Cortex of kidney (tissue), 1 donor: ENCODE measurements around the gene PLEKHG3.

ENCODE experiments used
- DNase-seq: peaks from one replicate; lab custom pipeline; 2025; lab: John Stamatoyannopoulos, UW

Gene PLEKHG3

DNA sequence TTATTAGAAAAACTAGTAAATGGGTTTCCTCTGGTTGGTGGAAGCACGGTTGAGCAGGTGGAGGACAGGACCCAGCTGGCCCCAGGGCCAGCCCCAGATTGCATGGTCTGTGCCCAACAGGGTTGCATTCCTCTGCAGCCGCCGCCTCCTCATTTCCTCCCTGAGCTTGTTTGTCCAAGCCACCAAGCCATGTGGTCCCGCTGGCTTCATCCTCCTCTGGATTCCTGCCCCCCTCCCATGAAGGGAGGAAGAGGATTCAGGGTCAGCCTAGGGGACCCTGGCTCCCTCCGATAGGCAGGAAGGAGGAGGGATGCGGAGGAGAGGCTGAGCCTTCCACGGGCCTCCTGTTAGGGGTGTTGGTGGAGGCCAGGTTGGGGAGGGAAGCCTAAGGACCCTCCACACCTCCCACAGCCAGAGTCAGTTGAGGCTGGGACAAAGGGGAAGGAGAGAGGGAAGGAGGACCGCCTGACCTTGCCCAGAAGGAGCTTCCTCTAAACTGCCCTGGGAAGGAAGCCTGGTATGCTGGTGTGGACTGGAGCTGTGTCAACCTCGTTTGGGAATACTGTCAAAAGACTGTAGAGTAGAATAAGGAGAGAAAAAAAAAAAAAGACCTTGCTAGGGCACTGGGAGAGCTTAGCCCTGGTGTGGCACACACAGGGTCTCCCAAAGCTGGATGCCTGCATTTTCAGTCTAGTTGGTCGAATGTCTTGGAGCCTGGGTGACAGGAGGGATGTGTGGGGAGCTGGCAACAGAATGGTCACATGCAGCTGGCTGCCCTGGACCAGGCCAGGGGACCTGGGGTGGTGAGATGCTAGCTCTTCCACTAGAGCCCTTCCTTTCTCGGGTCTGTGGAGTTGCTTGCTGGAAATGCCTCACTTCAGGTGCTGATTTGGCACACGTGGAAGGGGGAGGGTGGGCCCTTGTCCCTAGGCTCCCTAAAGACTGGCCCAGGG is 42.4 kb downstream of the PLEKHG3 start:
- DNase-seq = no peak

DNA sequence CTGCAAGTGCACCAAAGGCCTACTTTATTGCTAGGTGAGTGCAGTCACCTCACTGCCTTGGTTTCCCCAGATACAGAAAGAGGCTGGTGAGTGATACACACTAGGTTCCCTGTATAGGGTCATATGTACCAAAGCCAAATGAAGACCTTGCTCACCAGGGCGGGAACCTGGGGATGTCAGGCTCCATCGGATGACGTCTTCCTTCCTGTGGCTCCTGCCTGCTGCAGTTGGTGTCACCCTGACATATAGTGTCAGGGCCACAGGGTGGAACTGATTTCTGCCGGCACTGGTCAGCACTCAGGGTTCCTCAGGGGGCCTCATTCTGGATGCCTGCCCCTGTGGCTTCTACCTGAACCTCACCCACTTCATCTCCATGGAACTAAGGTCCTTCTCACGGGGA is 43.1 kb downstream of the PLEKHG3 start:
- DNase-seq = no peak

DNA sequence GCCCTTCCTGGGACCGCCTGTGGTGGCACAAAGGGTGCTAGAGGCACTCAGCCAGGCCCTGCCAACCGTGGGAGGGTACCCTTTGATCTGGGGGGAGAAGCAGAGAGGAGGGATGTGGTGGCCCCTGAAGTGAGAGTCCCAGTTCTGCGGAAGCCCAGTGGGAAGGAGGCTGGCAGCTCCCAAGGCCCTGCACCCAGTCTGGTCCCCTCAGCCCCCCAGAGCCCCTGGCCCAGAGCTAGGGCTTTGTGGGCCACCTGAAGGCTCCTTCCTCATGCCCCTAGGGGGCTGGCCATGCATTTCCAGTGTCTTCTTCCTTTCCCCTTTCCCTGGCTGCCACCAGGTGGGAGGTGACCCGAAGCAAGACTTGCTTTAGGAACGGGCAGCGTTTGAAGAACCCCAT is 44.3 kb downstream of the PLEKHG3 start:
- no peak for DNase-seq

DNA sequence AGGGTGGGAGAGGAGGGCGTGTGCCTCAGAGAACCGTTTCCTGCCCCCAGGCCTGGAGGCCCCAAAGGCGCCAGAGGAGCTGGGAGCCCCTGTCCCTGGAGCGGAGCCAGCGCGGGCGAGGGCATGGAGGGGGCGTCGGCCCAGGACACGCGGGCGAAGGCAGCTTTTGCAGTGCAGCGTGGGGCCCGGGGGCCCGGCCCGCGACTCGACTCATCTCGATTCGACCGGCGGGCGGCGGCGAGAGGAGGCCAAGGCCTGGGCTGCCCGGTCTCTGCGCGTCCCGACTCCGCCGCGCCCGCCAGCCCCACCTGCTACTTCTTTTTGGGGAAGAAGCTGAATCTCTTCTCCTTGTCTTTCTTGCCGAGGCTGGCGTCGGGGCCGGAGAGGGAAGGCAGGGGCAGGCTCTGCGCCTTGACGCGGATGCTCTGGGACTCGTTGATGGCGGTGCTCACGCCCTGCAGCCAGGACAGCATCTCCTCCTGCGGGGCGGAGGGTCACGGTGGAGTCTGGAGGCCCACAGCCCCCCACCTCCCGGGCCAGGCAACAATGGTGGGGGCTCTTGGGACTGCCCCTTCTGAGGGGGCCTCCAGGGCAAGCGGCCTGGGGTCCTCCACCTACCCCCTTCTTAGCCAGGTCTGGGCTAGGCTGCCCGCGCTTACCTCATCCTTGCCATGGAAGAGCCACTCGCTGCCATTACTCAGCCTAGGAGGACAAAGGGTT is 44.9 kb downstream of the PLEKHG3 start:
- no peak for DNase-seq

DNA sequence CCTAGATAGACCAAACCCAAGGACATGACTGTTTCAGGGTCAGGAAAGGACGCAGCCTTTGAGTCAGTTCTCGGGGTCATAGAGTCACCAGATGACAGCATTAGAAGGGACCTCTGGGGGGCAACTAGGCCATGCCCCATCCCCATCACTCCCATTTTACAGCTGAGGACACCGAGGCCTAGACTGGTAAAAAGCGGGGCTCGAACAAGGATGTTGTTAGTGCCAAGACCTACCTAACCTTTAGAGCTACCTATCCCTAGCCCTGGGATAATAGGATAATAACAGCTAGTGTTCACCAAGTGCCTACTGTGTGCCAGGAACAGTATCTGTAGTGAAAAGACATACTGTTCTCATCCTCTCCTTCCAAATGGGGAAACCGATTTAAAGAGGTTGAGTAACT is 48.7 kb downstream of the PLEKHG3 start:
- no peak for DNase-seq

DNA sequence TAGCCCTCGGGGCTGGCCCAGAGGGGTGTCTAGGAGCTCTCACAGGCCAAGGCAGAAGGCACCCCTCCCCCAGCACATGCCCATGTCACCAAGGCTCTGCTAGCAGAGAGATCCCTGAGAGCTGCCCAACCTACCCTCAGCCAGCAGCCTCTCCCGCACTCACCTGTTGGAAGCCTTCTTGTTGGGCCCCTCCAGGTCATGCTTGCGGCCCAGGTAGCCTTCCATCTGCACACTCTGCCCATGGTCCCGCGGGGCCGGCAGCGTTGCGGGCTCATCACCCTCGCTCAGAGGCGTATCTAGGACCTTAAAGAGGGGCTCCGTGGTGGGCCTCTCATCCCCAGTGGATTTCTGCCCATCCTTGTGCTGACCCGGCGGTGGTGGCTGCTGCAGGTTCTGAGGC is 49.1 kb downstream of the PLEKHG3 start:
- DNase-seq = no peak

DNA sequence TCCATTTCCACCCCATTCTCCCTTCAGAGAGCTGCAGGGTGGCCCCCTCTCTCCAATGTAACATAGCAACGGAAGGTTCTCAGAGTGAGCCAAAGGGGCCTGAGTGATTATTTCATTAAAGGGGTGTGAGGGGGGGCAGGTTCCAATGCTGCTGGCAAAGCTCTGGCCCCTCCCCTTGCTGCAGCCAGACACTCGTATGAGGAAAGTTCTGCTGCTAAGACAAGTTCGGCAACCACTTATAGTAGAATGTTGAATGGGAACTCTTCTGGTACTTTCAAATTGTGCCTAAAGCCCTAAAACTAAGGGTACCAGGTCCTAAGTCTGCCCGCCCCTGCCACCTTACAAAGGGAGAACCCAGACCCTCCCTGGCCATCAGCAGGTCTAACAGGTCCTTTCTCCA is 49.8 kb downstream of the PLEKHG3 start:
- DNase-seq = no peak

DNA sequence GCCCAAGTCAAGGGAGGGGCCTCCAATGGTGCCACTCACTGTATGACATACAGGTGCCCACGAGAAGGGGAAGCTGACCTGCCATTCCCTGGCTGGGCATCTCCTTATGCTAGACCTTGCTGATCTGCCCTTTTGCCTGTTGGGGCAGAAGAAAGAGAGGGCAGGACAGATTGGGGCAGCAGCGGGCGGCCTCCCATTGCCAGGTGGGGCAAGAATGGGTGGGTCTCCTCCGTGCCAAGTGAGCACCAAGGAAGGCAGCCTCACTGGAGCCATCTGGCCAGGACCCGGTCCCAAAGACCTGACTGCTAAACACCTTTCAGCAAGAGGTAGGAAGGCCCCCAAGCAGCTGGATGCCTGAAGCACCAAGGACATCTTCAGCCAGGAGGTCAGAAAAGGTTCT is 50.5 kb downstream of the PLEKHG3 start:
- DNase-seq = no peak

DNA sequence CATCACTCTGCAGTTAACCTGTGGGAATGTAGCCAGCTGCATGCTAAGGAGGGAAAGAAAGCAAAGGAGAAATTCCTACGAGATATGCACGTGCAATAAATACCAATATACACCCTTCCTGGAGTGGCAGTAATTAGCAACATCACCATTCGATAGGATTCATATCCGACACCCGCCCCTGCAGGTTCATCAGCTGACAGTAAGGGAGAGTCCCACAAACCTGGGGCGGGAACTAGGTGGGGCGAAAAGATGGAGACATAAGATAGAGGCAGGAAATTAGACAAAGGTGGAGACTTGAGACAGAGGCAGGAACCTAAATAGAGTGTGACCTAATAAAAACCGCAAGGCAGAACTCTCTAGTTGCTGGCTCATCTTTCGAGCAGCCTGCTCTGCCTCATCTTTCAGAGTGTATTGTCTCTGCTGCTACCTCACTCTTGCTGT is 51.6 kb downstream of the PLEKHG3 start:
- DNase-seq = no peak

DNA sequence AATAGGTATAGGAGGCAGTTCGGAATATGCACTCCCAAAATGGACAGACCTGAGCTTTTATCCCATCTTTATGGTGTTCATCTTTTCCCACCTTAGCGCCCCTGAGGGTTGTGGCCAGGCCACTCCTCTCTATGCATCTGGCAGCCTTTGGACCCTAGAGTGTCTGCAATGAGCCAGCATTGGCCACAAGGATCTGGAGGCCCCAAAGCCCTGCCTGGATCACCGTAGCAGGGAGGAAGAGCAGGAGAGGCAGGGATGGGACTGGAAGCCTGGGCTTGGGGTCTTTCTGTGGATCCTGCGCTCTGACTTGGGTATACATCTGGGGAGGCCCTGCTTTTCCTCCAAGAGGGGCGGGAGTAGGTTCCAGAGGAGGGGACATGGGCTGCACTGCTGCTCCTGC is 52.5 kb downstream of the PLEKHG3 start:
- DNase-seq = no peak

DNA sequence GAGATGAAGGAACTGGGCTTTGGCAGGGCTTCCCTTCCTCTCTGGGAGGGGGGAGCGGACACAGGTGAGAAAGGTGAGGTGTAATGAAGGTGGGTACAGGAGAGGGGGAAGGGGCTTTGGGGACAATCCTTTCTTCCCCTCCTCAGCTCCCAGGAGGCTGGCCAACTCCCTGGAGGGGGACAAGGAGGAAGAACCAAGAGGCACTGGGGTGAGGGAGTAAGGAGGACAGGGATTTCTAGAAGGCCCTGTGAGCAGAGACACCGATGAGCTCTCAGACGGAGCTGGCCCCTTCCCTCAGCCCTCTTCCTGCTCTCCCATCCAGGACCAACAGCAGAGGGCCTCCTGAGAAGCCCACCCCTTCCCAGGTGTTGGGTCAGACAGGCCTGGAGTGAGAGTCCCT is 53.4 kb downstream of the PLEKHG3 start:
- no peak for DNase-seq

DNA sequence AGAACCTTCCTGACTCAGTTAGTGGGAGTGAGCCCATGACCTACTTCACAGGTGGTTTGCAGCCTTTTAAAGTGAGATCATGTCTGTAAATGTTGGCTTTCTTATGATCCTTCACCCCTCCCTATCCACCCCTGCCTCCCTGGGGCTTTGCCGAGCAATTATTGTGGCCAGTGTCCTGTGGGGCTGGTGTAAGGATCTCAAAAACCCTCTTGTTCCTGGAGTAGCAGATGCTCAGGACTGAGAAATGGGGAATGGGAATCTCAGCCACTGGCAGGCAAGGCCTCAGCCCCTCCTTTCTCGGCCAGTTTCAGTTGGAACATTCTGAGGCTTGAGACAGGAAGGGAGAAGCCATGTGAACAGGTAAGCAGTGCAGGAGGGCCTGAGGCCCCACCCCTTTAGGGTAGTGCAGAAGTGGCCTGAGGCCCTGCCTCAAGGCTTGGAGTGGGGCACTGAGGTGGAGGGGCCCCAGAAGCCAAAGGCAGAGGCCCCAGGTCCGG is 53.8 kb downstream of the PLEKHG3 start:
- no peak for DNase-seq

DNA sequence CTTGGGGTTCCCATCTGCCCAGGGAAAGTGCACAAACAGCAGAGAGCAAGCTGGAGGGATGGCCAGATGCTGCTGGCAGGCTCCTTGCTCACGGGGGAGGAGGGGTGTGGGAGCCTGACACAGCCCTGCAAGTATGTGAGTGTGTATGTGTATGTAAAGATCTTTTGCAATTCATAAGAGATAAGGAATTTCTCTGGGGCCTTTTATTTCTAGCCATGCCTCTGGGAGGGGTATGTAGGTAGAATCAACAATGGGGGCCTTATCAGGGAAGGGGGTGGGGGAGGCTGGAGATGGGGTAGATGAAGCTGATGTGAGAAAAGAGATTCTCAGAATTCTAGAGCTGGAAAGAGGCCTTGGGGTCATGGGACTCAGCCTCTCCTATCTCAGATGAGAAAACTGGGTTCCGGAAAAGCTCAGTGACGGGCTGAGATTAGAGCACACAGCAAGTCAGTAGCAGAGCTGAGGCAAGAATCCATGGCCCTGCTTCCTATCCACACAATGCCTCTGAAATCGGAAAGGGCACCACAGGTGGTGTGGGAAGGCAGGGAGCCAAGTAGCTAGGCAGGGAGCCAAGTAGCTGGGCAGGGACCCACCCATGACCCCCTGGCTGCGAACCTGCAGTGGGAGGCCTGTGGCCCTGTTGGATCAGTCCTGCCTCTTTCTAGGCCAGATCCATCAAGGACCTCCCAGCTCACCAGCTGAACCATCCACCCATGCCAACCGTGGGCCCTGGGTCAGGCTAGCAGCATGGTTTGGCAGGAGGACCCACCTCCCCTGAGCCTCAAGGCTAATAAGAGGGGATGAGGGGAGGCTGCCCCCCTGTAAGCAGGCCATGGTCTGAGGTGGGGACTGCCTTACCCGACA is 54.7 kb downstream of the PLEKHG3 start:
- DNase-seq = no peak

DNA sequence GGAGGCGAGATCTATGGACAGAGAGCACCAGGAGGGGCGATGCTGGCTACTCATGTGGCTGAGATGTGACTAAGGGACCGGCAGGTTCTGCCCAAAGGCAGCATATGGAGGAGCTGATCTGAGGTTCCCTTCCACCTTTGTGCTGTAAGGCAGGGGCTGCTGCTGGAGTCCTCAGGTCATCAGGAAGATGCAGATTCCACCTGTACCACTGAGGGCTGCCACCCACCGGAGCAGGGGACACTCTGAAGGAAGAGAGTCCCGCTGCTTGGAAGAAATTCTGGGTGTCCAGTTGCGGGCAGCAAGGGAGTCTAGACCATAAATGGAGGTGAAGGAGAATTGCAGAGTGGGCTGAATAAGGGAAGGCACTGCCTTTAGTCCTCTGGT is 55.3 kb downstream of the PLEKHG3 start:
- DNase-seq = no peak

DNA sequence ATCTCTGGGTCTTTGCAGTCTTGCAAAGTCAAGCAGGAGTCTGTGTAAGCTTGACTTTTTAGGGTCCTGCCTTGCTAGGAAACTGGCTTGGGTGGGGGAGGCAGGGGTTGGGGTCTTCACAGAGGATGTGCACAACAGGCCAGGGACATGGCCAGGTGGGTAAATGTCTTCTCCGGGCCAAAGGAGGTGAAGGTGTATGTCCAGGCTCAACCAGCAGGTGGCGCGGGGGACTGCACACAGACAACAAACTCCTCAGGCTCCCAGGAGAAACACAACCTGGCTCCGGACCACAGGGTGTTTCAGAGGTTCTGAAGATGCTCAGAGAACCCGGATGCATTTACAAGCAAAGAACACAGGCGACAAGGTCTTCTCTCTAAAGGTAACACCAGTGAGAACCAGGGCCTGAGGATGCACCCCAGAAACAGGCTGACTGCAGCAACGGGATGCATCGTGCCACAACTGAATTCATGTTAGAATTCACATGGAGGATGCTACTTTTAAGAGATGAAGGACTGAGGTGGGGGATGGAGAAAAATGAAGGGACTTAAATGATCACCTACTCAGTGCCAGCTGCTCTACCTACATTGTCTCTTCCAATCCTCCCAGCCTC is 56.0 kb downstream of the PLEKHG3 start:
- DNase-seq = no peak

DNA sequence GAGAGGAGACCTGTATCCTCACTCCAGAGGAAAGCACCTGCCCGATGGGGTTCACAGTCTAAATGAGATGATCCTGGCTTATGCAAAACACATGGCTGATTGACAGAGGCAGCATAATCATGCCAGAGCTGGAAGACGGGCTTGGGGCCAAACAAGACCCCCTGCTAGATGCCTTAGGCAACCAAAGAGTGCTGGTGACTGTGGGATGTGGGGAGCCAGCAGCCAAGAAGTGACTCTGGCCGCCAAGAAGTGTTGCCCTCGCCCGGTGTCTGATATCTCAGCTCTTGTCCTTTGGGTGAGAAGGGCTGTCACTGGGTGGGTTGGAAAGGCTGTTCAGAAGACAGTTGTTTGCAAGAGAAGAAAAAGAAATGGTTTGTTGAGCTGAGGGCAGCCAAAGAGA is 56.7 kb downstream of the PLEKHG3 start:
- no peak for DNase-seq

DNA sequence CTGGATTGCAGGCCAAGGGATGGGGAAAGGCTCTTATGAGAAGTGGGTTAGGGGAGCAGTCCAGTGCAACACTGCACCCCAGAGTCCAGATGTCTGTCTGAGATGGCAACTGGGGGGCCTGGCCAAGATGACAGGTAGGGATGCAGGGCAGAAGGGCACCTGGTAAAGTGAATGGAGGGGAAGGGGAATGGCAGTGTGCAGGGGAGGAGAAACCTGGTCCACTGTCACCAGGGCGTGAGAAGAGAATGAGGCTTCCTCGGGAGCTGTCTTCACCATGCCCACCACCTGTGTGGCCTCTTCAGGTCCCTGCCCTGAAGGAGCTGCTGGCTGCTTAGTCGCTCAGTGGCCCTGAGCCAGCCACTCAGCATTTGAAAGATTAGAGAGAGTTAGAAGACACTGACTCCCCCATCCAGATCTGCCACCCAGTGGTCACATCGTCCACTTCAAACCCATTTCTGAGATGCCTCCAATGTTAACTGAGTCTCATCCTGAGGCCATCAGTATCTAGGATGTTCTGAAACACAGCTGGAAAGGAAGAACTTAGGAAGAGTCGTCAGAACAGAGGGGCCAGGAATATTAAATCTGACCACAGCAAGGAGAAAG is 57.3 kb downstream of the PLEKHG3 start:
- DNase-seq = no peak

DNA sequence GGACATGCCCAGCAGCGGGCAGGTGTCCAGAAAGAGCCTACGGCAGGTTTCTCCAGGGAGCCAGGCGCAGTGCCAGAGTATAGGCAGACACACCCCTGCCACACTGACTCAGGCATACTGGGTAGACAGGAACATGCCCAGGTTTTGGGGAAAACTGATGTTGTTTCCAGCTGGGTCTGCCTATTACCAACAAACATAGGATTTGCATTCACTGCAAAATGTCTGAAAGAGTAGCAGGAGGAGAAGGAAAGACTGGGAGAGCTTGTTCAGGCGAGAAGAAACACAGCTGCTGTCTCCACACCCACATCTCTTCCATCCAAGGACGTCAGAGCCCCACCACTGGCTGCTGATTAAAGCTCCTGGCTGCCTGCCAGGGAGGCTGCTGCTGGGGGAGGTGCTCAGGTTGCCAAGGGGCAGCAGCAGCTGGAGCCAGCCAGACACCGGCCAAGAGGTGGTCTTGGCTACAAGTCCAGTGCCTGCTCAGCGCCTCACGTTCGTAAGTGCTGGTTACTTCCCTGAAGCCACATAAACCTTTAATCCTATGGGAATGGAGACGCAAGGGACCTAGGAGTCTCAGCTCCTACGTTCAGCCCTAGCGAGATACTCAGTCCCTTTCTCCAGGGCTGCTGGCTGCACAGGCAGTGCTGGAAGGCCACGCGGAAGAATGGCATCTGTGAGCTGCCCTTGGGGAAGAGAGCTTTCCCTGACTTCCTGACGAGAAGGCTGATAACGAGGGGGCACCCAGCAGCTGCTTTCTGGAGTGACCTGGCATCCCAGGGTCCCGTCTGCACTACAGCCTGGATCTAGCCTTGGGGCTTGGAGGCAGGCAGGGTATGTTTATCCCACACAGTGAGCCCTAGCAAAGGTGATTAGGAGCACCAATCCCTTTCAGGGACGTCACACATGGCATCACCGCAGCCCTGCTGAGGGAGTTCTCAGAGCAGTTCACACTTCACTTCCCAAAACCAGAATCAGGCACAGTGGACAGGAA is 58.1 kb downstream of the PLEKHG3 start:
- no peak for DNase-seq

DNA sequence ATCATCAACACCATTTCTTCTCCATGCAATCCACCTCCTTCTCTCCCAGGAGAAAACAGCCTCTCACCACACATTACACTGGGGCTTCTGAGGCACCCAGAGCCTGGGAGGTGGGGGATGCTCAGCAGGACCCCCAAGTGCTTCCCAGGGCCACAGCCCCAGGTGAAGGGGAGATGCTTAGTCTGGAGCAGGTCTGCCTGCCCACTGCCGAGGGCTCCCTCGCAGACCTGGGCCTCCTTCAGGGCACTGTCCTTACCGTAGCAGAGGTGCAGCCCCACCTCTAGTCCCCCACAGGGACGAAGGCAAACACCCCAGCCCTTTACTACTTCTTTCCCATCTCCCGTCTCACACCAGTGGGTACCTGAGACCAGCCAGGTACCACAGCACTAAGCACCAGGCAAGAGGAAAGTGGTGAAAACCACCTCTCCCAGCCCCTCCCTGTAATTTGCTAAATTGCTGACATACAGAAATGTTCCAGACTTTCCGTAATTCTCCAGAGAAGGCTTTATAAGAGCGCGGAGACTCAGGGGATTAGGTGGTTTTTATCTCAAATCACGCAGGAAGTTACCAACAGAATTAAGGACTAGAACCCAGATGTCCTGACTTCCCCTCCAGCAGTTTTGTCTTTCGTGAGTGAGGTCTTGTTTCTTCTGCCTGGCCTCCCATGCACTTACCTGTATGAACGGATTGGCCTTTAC is 59.0 kb downstream of the PLEKHG3 start:
- DNase-seq = no peak
